Hepatocyte (in vitro differentiated cells): ENCODE data around the gene CUX1. TPM values are rescaled to one million over a fixed set of nuclear protein-coding genes. Genes with fewer than 3 reads are reported as not detected.
"Not testable (repeated sequence)": the region's sequence is repeated elsewhere in the genome, so short reads cannot be mapped to it uniquely, and the experiment has no call there.

Experiments
- DNase-seq: peaks from one replicate; pipeline ENCODE4 v3.0.0-alpha.2; 2016; ENCODE audit warnings: low spot score
- H2AFZ ChIP-seq: fragments of 200-600 bp; sonication (generic); 2 replicates; pipeline ENCODE4 v1.6.0; 2016; ENCODE audit warnings: antibody characterized with exemption, mild to moderate bottlenecking
- H3K27ac ChIP-seq: fragments of 200-600 bp; sonication (generic); 2 replicates; pipeline ENCODE4 v1.5.1; 2016; ENCODE audit warnings: mild to moderate bottlenecking
- H3K27me3 ChIP-seq: fragments of 200-600 bp; sonication (generic); 2 replicates; pipeline ENCODE4 v1.6.1; 2016
- H3K36me3 ChIP-seq: fragments of 200-600 bp; sonication (generic); replicated peaks from 2 replicates; pipeline ENCODE4 v1.5.1; 2016; ENCODE audit warnings: low read depth; ENCODE audit not compliant: insufficient read depth
- H3K4me1 ChIP-seq: fragments of 200-600 bp; sonication (generic); 2 replicates; pipeline ENCODE4 v1.5.1; 2016; ENCODE audit warnings: mild to moderate bottlenecking, moderate library complexity; ENCODE audit not compliant: insufficient read depth
- H3K4me2 ChIP-seq: fragments of 200-600 bp; sonication (generic); 2 replicates; pipeline ENCODE4 v1.6.0; 2016
- H3K4me3 ChIP-seq: fragments of 200-600 bp; sonication (generic); 2 replicates; pipeline ENCODE4 v1.5.1; 2016; ENCODE audit warnings: mild to moderate bottlenecking
- H3K79me2 ChIP-seq: fragments of 200-600 bp; sonication (generic); 2 replicates; pipeline ENCODE4 v1.6.0; 2017; ENCODE audit warnings: mild to moderate bottlenecking
- H3K9me2 ChIP-seq: fragments of 200-600 bp; sonication (generic); replicated peaks from 2 replicates; pipeline ENCODE4 v1.6.0; 2017; ENCODE audit warnings: mild to moderate bottlenecking; ENCODE audit not compliant: insufficient read depth
- H3K9me3 ChIP-seq: fragments of 200-600 bp; sonication (generic); 2 replicates; pipeline ENCODE4 v1.5.1; 2016; ENCODE audit warnings: low read depth, mild to moderate bottlenecking
- H4K20me1 ChIP-seq: fragments of 200-600 bp; sonication (generic); 2 replicates; pipeline ENCODE4 v1.6.0; 2016; ENCODE audit warnings: mild to moderate bottlenecking; ENCODE audit not compliant: insufficient read depth, poor library complexity, severe bottlenecking
- CTCF ChIP-seq: fragments of 200-600 bp; sonication (generic); IDR thresholded peaks from 2 replicates; pipeline ENCODE4 v1.5.1; 2016; ENCODE audit warnings: antibody characterized with exemption, mild to moderate bottlenecking; ENCODE audit not compliant: poor library complexity
- EZH2 ChIP-seq: fragments of 200-600 bp; sonication (generic); IDR thresholded peaks from 2 replicates; pipeline ENCODE4 v1.6.1; 2016; ENCODE audit warnings: antibody characterized with exemption, mild to moderate bottlenecking, borderline replicate concordance
- EZH2phosphoT487 ChIP-seq: fragments of 200-600 bp; sonication (generic); IDR thresholded peaks from one replicate; pipeline ENCODE4 v1.6.1; 2018; ENCODE audit warnings: antibody characterized with exemption, mild to moderate bottlenecking, low read depth, moderate library complexity; ENCODE audit not compliant: unreplicated experiment, severe bottlenecking
- WGBS: methylation state at CpG from one replicate; pipeline ENCODE4 v1.1.6; 2016; ENCODE audit warnings: low lambda C conversion rate; ENCODE audit errors: missing lambda C conversion rate; 5-methylcytosine and 5-hydroxymethylcytosine counted together
- polyA plus RNA-seq: library from polyadenylated mRNA; unstranded; fragments of >200 nt; fragmentation: Nextera tagmentation; extraction: Ambion mirVana; gene quantifications from 2 replicates; pipeline ENCODE4 v1.2.1, GENCODE V29; 2016
- total RNA-seq: library from RNA; depleted of rRNA; stranded (reverse); fragments of >200 nt; gene quantifications from 2 replicates; pipeline ENCODE4 v1.2.3, GENCODE V29; 2014

CUX1 gene
- total and polyA plus RNA-seq, 2 experiments from 2014 or later = 60.1 to 76.8 TPM

GRCh38 chr7:102227371-102227770, 409.9 kb downstream of the CUX1 start:
- H3K36me3 ChIP-seq = no peaks in the 10 kb centered on the region
- H3K27me3 ChIP-seq = no peaks in the 10 kb centered on the region

GRCh38 chr7:102228935-102229334, 411.5 kb downstream of the CUX1 start:
- no peak overlapping the region for H2AFZ ChIP-seq
- H3K9me3 ChIP-seq = no peaks in the 10 kb centered on the region
- H3K4me2 ChIP-seq = no peak overlapping the region
- no peak overlapping the region for H3K4me3 ChIP-seq
- WGBS = 97% methylated on average over 12 of the region's 12 CpGs
- TF ChIP-seq EZH2phosphoT487 = no peak
- no peak for TF ChIP-seq CTCF
- no peak for TF ChIP-seq EZH2
- no peak for DNase-seq
- H3K36me3 ChIP-seq = no peaks in the 10 kb centered on the region
- no peaks in the 10 kb centered on the region for H4K20me1 ChIP-seq
- H3K27me3 ChIP-seq = no peaks in the 10 kb centered on the region
- H3K9me2 ChIP-seq = no peaks in the 10 kb centered on the region
- no peaks in the 10 kb centered on the region for H3K79me2 ChIP-seq
- H3K27ac ChIP-seq = no peak overlapping the region
- H3K4me1 ChIP-seq = no peaks in the 10 kb centered on the region

More at GRCh38 chr7:102227371-102227770, 409.9 kb downstream of the CUX1 start:
- Histone ChIP-seq H4K20me1 (no peaks in the 10 kb centered on the region), H3K4me3 (no peak overlapping the region), H3K4me2 (no peak overlapping the region), H3K79me2 (no peaks in the 10 kb centered on the region), H3K4me1 (no peaks in the 10 kb centered on the region), H3K27ac (no peak overlapping the region), H2AFZ (no peak overlapping the region), H3K9me3 (no peaks in the 10 kb centered on the region), H3K9me2 (no peaks in the 10 kb centered on the region)
- 94% methylated on average over 18 of the region's 18 CpGs for WGBS
- no peak for DNase-seq
- TF ChIP-seq EZH2 (no peak), EZH2phosphoT487 (no peak), CTCF (no peak)

- not testable (repeated sequence) for H3K4me2 ChIP-seq, H3K27ac ChIP-seq, H4K20me1 ChIP-seq, H3K9me3 ChIP-seq, H3K4me3 ChIP-seq, H3K9me2 ChIP-seq, H3K4me1 ChIP-seq, DNase-seq, H3K36me3 ChIP-seq, H2AFZ ChIP-seq, H3K79me2 ChIP-seq, H3K27me3 ChIP-seq
- WGBS = 87% methylated on average over 5 of the region's 5 CpGs
Measured at GRCh38 chr7:102230162-102230561, 412.7 kb downstream of the CUX1 start.

- Histone ChIP-seq H3K27me3 (no peaks in the 10 kb centered on the region), H3K4me2 (no peak overlapping the region), H3K79me2 (no peaks in the 10 kb centered on the region), H3K27ac (no peak overlapping the region), H3K4me3 (no peak overlapping the region), H4K20me1 (no peaks in the 10 kb centered on the region), H2AFZ (no peak overlapping the region), H3K9me3 (no peaks in the 10 kb centered on the region), H3K9me2 (no peaks in the 10 kb centered on the region), H3K4me1 (no peaks in the 10 kb centered on the region), H3K36me3 (no peaks in the 10 kb centered on the region)
- DNase-seq = no peak
- no peak for TF ChIP-seq CTCF
- TF ChIP-seq EZH2 = no peak
- no peak for TF ChIP-seq EZH2phosphoT487
- 94% methylated on average over 4 of the region's 4 CpGs for WGBS
Measured at GRCh38 chr7:102230593-102230992, 413.2 kb downstream of the CUX1 start.
